ENCODE data around the gene ZNF593OS. TPM values are rescaled to one million over a fixed set of nuclear protein-coding genes. Genes with fewer than 3 reads are reported as not detected.

The ZNF593OS gene
- total and polyA plus RNA-seq, 7 experiments from 2014 or later = 0.97 TPM; not detected in 6

DNA sequence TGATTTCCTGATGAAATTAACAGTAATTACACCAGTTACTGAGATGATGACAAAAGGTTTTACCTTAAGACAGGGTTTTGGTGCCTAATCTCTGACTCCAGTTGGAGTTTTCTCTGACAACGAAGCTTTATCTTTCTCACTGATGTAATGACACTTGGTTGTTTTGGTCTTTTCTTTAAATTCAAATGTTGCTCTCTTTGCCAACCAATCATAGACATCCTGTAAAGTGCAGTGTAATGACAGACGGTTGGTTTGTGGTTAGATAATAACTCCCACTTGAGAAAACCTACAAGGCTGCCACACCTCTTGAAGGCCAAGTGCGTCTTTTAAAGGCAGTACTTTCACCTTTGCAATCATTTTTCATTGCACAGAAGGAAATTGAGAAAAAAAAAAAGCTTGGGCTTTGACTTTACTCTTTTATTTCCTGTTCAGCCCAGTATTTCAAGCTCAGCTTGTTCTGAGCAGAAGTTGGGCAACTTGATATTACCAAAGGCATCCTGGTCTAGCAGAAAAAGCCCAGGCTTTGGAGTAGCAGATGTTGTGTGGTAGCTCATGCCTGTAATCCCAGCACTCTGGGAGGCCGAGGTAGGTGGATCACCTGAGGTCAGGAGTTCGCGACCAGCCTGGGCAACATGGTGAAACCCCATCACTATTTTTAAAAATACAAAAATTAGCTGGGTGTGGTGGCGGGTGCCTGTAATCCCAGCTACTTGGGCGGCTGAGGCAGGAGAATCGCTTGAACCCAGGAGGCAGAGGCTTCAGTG, 45.1 kb downstream of the ZNF593OS start:
- ATAC-seq (peak; percentile 99), DNase-seq (peak in 8 of 9 donors; percentile 33 to 94 (median 90))
- ChIA-PET CTCF (interaction anchor here (0.6 to 5.8 kb wide), 13 partner anchors 11 to 1480 kb away, joined by 3 to 59 read pairs (median 3); partner anchors contain the start of gene CEP85), POLR2A (interaction anchor here (0.6 to 7.4 kb wide), 14 partner anchors 9 to 1033 kb away, joined by 3 to 93 read pairs (median 4); partner anchors contain the start of genes PDIK1L and ZNF593)
- Histone ChIP-seq H3K27me3 (ENCODE audit: control insufficient read depth in 2 of 2, insufficient read depth in 2 of 2, low read length in 2 of 2) (no peaks in the 10 kb centered on the region), H3K4me3 (ENCODE audit: low read length) (no peak overlapping the region), H3K4me1 (ENCODE audit: control insufficient read depth in 2 of 2, insufficient read depth in 2 of 2, low read length in 2 of 2) (peaks cover 19 to 24% of the 10 kb centered on the region in 2 donors), H3K36me3 (ENCODE audit: control insufficient read depth in 2 of 3, insufficient read depth in 3 of 3, low read length in 3 of 3) (peaks cover 0 to 15% (median 7%) of the 10 kb centered on the region in 3 experiments), H3K9me3 (ENCODE audit: control insufficient read depth in 2 of 3, low read length in 3 of 3) (no peaks in the 10 kb centered on the region), H3K27ac (ENCODE audit: low read depth, low read length) (peak overlapping the region; percentile 61)
- H3K27me3 Mint-ChIP-seq = peaks cover 0 to 13% (median 0%) of the 10 kb centered on the region in 5 donors
- H3K4me3 Mint-ChIP-seq = peak overlapping the region; percentile 60 to 91 (median 78)
- H3K36me3 Mint-ChIP-seq = peaks cover 0 to 14% (median 8%) of the 10 kb centered on the region in 5 donors
- H3K9me3 Mint-ChIP-seq = no peaks in the 10 kb centered on the region
- H3K27ac Mint-ChIP-seq = peak overlapping the region; percentile 86 to 98 (median 95)
- intact Hi-C loops (cut with micrococcal nuclease) = loop anchor here (1.0 to 10.0 kb wide), 7 partner anchors 15 to 882 kb away; partner anchors contain the start of genes PDIK1L (in 2 of the 2), ARID1A (in 1 of the 2), RSRP1 (in 1 of the 2) and UBXN11 (in 1 of the 2)
- H3K4me1 Mint-ChIP-seq = peaks cover 25 to 55% (median 52%) of the 10 kb centered on the region in 7 donors

DNA sequence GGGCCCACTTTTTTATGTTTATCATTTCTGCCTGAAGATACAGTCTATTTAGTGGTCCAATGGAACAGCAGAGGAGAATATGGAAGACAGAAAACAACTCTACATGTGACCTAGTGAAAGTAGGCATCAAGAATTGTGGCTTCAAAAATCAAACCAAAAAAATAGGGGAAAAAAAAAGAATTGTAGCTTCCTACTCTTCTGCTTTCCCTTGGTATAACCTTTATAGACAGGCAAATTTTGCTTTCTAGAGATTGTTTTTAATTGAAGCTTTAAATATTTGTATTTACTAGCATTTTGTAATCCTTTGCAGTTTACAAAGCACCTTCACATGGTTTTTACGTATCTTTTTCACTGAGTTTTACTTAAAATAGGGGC, 45.7 kb downstream of the ZNF593OS start:
- H3K36me3 Mint-ChIP-seq = peaks cover 0 to 14% (median 8%) of the 10 kb centered on the region in 5 donors
- H3K27me3 ChIP-seq (ENCODE audit: control insufficient read depth in 2 of 2, insufficient read depth in 2 of 2, low read length in 2 of 2) = no peaks in the 10 kb centered on the region
- ChIA-PET CTCF (interaction anchor here (0.9 to 5.8 kb wide), 5 partner anchors 11 to 108 kb away, joined by 3 to 59 read pairs (median 8); partner anchors contain the start of gene CEP85), POLR2A (interaction anchor here (1.1 to 7.4 kb wide), 7 partner anchors 8 to 24 kb away, joined by 3 to 93 read pairs (median 6); partner anchors contain the start of gene PDIK1L)
- no peaks in the 10 kb centered on the region for H3K9me3 Mint-ChIP-seq
- peak overlapping the region; percentile 57 for H3K27ac ChIP-seq (ENCODE audit: low read depth, low read length)
- peaks cover 0 to 13% (median 0%) of the 10 kb centered on the region in 5 donors for H3K27me3 Mint-ChIP-seq
- H3K36me3 ChIP-seq (ENCODE audit: control insufficient read depth in 2 of 3, insufficient read depth in 3 of 3, low read length in 3 of 3) = peaks cover 0 to 15% (median 7%) of the 10 kb centered on the region in 3 experiments
- peak overlapping the region; percentile 86 to 98 (median 95) for H3K27ac Mint-ChIP-seq
- ATAC-seq (no peak), DNase-seq (no peak)
- H3K4me3 Mint-ChIP-seq = peak overlapping the region; percentile 27 to 91 (median 76)
- peaks cover 19 to 24% of the 10 kb centered on the region in 2 donors for H3K4me1 ChIP-seq (ENCODE audit: control insufficient read depth in 2 of 2, insufficient read depth in 2 of 2, low read length in 2 of 2)
- H3K4me3 ChIP-seq (ENCODE audit: low read length) = no peak overlapping the region
- peaks cover 25 to 55% (median 52%) of the 10 kb centered on the region in 7 donors for H3K4me1 Mint-ChIP-seq
- no peaks in the 10 kb centered on the region for H3K9me3 ChIP-seq (ENCODE audit: control insufficient read depth in 2 of 3, low read length in 3 of 3)
- intact Hi-C loops (cut with micrococcal nuclease) = loop anchor here (1.0 to 10.0 kb wide), 7 partner anchors 15 to 881 kb away; partner anchors contain the start of genes PDIK1L (in 2 of the 2), ARID1A (in 1 of the 2), RSRP1 (in 1 of the 2) and UBXN11 (in 1 of the 2)

DNA sequence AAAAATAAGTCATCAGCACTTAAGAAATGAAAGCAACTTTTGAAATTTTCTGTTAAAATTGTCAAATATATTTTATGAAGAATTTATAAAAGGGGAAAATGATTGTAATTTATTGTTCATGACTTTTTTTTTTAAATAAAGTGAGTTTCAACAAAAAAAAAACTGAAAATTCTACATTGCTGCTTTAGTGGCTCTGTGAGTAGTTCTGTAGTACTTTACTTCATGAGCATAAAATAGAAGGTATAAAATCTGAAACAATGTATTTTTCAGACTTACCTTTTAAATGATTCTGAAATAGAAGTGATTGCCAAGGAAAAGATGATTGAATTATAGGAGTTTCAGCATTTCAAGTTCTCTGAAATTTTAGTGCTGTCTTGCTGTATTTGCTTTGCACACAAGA, 46.2 kb downstream of the ZNF593OS start:
- ATAC-seq (no peak), DNase-seq (no peak)
- H3K27me3 Mint-ChIP-seq = peaks cover 0 to 13% (median 0%) of the 10 kb centered on the region in 5 donors
- no peaks in the 10 kb centered on the region for H3K27me3 ChIP-seq (ENCODE audit: control insufficient read depth in 2 of 2, insufficient read depth in 2 of 2, low read length in 2 of 2)
- CTCF ChIA-PET = interaction anchor here (0.6 to 5.8 kb wide), 5 partner anchors 10 to 37 kb away, joined by 3 to 59 read pairs (median 7); no protein-coding TSS in a partner anchor
- peak overlapping the region in 2 of 10 donors; percentile 64 to 91 for H3K4me3 Mint-ChIP-seq
- H3K4me1 ChIP-seq (ENCODE audit: control insufficient read depth in 2 of 2, insufficient read depth in 2 of 2, low read length in 2 of 2) = peaks cover 19 to 24% of the 10 kb centered on the region in 2 donors
- H3K4me1 Mint-ChIP-seq = peaks cover 25 to 56% (median 52%) of the 10 kb centered on the region in 7 donors
- H3K4me3 ChIP-seq (ENCODE audit: low read length) = no peak overlapping the region
- intact Hi-C loops (cut with micrococcal nuclease) = loop anchor here in 1 of 2 donors (5.0 to 10.0 kb wide), 3 partner anchors 162 to 881 kb away; partner anchors contain the start of genes ARID1A and RSRP1
- H3K27ac ChIP-seq (ENCODE audit: low read depth, low read length) = peak overlapping the region; percentile 57
- peak overlapping the region; percentile 66 to 98 (median 88) for H3K27ac Mint-ChIP-seq
- H3K9me3 ChIP-seq (ENCODE audit: control insufficient read depth in 2 of 3, low read length in 3 of 3) = no peaks in the 10 kb centered on the region
- H3K9me3 Mint-ChIP-seq = no peaks in the 10 kb centered on the region
- POLR2A ChIA-PET = interaction anchor here (0.7 to 7.4 kb wide), 4 partner anchors 14 to 28 kb away, joined by 3 to 93 read pairs (median 10); partner anchors contain the start of gene PDIK1L
- peaks cover 0 to 16% (median 7%) of the 10 kb centered on the region in 3 experiments for H3K36me3 ChIP-seq (ENCODE audit: control insufficient read depth in 2 of 3, insufficient read depth in 3 of 3, low read length in 3 of 3)
- H3K36me3 Mint-ChIP-seq = peaks cover 0 to 14% (median 8%) of the 10 kb centered on the region in 5 donors

DNA sequence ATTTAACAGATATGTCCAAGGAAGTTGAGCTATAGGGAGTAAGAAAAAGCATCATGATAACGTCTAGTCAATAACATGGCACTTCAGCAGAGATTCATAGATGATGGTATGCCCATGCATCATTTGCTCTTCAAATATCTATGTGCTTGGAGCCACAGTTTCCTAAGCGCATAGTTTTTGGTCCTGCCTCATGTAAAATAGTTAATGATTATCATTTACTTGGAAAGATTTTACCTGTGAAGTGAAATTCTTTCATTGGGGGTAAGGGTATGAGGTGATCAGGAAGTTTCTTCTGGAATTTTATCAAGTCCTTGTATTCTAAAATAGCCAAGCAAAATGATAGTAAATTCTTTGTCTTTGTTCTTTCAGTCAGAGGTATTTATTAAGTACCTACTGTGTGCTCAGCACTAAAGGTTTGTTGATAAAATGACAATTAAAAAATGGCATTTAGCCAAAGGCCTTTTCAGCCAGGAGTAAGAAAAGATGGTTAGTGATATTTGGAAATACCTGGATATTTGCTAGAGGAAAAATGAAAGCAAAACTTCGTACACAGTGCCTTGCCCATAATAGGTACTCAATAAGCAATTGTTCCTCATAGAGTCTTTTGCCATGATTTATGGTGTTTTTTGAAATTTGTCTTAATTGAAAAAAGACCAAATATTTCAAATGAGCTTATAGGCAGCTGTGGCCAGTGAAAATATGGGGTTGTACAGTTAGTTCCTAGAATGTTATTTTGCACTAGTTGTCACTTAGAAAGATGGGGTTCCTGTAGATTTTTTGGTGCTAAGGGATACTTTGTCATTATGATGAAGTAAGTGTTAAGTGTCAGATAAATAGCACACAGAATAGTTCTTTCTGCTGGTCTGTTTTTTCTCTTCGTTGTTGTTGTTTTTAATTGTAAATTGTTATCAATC, 47.0 kb downstream of the ZNF593OS start:
- intact Hi-C loops (cut with micrococcal nuclease) = loop anchor here in 1 of 2 donors (5.0 to 10.0 kb wide), 3 partner anchors 163 to 880 kb away; partner anchors contain the start of genes ARID1A and RSRP1
- POLR2A ChIA-PET = interaction anchor here (0.7 to 7.4 kb wide), 3 partner anchors 13 to 28 kb away, joined by 3 to 93 read pairs (median 3); partner anchors contain the start of gene PDIK1L
- H3K4me3 ChIP-seq (ENCODE audit: low read length) = no peak overlapping the region

DNA sequence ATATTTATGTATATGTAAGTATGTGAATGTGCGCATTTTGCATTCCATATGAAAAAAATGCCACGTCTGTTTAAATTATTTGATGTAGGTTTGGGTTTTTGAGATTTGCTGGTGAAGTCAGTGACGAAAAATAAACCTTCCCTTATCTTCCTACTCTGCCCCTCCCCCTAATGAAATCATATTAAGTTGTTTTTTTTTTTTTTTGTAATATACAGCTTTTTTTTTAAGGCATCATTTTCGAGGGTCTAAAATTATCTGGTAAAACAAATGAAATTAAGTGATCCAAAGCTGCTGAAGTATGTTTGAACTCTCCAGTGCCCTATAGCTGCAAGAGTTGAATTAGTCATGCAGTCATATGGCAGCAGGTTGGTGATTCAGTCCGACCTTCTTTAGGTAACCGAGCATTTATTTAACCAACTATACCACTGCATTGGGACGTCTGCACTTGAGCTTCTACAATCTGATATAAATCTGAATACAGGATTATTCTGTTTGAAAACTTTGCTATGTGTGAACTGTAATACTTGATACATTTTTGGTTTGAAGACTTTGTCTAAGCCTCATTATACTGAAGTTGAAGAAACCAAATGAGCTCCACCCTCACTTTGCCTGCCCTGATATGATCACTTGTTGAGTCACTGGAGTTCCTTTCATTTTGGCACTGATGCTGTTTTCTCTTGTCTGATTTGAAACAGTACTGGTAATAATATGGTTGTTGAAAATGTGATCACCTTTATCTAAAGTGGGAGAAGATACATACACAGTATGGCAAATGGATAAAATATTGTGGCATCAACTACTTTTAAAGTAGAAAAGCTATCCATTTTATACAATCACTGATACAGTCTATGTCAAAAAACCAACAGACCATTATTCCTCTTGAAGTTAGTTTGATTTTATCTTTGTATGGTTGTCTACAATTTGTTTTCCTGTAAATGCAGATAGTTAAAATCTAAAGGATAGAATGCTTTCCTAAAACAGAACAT, 48.4 kb downstream of the ZNF593OS start:
- Histone ChIP-seq H3K36me3 (ENCODE audit: control insufficient read depth in 2 of 3, insufficient read depth in 3 of 3, low read length in 3 of 3) (peaks cover 0 to 28% (median 7%) of the 10 kb centered on the region in 3 experiments), H3K4me1 (ENCODE audit: control insufficient read depth in 2 of 2, insufficient read depth in 2 of 2, low read length in 2 of 2) (peaks cover 19 to 24% of the 10 kb centered on the region in 2 donors), H3K27me3 (ENCODE audit: control insufficient read depth in 2 of 2, insufficient read depth in 2 of 2, low read length in 2 of 2) (no peaks in the 10 kb centered on the region), H3K9me3 (ENCODE audit: control insufficient read depth in 2 of 3, low read length in 3 of 3) (no peaks in the 10 kb centered on the region), H3K4me3 (ENCODE audit: low read length) (no peak overlapping the region), H3K27ac (ENCODE audit: low read depth, low read length) (peak overlapping the region; percentile 1)
- Mint-ChIP-seq H3K9me3 (no peaks in the 10 kb centered on the region), H3K4me3 (peak overlapping the region in 2 of 10 donors; percentile 22 to 55), H3K27me3 (peaks cover 0 to 7% (median 0%) of the 10 kb centered on the region in 5 donors), H3K27ac (peak overlapping the region in 5 of 9 donors; percentile 7 to 72 (median 47)), H3K4me1 (peaks cover 31 to 69% (median 64%) of the 10 kb centered on the region in 7 donors), H3K36me3 (peaks cover 0 to 24% (median 8%) of the 10 kb centered on the region in 5 donors)
- ATAC-seq = no peak
- ChIA-PET POLR2A (interaction anchor here (0.7 to 7.4 kb wide), 5 partner anchors 12 to 777 kb away, joined by 3 to 93 read pairs (median 3); partner anchors contain the start of genes CNKSR1, GPATCH3 and PDIK1L), CTCF (interaction anchor here (1.2 to 2.2 kb wide), 3 partner anchors 16 to 32 kb away, joined by 4 to 16 read pairs (median 5); no protein-coding TSS in a partner anchor)
- intact Hi-C loops (cut with micrococcal nuclease) = loop anchor here in 1 of 2 donors (1.0 to 10.0 kb wide), 3 partner anchors 11 to 878 kb away; partner anchors contain the start of genes ARID1A and RSRP1
- DNase-seq = no peak

More for the DNA sequence above, 47.0 kb downstream of the ZNF593OS start:
- ATAC-seq = no peak
- Mint-ChIP-seq H3K27ac (peak overlapping the region in 7 of 9 donors; percentile 25 to 87 (median 58)), H3K36me3 (peaks cover 0 to 17% (median 8%) of the 10 kb centered on the region in 5 donors), H3K9me3 (no peaks in the 10 kb centered on the region), H3K27me3 (peaks cover 0 to 13% (median 0%) of the 10 kb centered on the region in 5 donors), H3K4me1 (peaks cover 28 to 63% (median 60%) of the 10 kb centered on the region in 7 donors), H3K4me3 (peak overlapping the region in 2 of 10 donors; percentile 21 to 58)
- H3K27ac ChIP-seq (ENCODE audit: low read depth, low read length) = no peak overlapping the region
- H3K27me3 ChIP-seq (ENCODE audit: control insufficient read depth in 2 of 2, insufficient read depth in 2 of 2, low read length in 2 of 2) = no peaks in the 10 kb centered on the region
- peaks cover 19 to 24% of the 10 kb centered on the region in 2 donors for H3K4me1 ChIP-seq (ENCODE audit: control insufficient read depth in 2 of 2, insufficient read depth in 2 of 2, low read length in 2 of 2)
- CTCF ChIA-PET = interaction anchor here (0.6 to 2.2 kb wide), 5 partner anchors 11 to 38 kb away, joined by 3 to 16 read pairs (median 3); no protein-coding TSS in a partner anchor
- peaks cover 0 to 19% (median 7%) of the 10 kb centered on the region in 3 experiments for H3K36me3 ChIP-seq (ENCODE audit: control insufficient read depth in 2 of 3, insufficient read depth in 3 of 3, low read length in 3 of 3)
- H3K9me3 ChIP-seq (ENCODE audit: control insufficient read depth in 2 of 3, low read length in 3 of 3) = no peaks in the 10 kb centered on the region
- DNase-seq = no peak

Data from naive thymus-derived CD4-positive, alpha-beta T cell (primary cell).